GM12892 (cell line): Measurements from ENCODE around the gene PTPA.
A peak's percentile ranks its signal among the peaks of the same experiment; 100 is the strongest.
"Not testable (repeated sequence)": the region's sequence is repeated elsewhere in the genome, so short reads cannot be mapped to it uniquely, and the experiment has no call there.

ENCODE experiments used
- DNase-seq: peaks from one replicate; pipeline ENCODE4 v3.0.0; 2011; ENCODE audit not compliant: insufficient read length
- FAIRE-seq: peaks from 2 replicates; lab custom pipeline; 2011; peaks lifted over from hg19 to GRCh38; lab: Jason Lieb, UNC
- POLR2A ChIP-seq: IDR thresholded peaks from 2 replicates; pipeline ENCODE4 v1.6.1; 2011; ENCODE audit warnings: low read depth, low read length, control low read depth
- POLR2AphosphoS5 ChIP-seq: IDR thresholded peaks from 2 replicates; pipeline ENCODE4 v1.6.1; 2011; ENCODE audit warnings: low read depth, low read length, control low read depth
- TAF1 ChIP-seq: IDR thresholded peaks from 2 replicates; pipeline ENCODE4 v1.6.1; 2011; ENCODE audit warnings: low read depth, mild to moderate bottlenecking, control low read depth, low read length, borderline replicate concordance

Gene PTPA

DNA sequence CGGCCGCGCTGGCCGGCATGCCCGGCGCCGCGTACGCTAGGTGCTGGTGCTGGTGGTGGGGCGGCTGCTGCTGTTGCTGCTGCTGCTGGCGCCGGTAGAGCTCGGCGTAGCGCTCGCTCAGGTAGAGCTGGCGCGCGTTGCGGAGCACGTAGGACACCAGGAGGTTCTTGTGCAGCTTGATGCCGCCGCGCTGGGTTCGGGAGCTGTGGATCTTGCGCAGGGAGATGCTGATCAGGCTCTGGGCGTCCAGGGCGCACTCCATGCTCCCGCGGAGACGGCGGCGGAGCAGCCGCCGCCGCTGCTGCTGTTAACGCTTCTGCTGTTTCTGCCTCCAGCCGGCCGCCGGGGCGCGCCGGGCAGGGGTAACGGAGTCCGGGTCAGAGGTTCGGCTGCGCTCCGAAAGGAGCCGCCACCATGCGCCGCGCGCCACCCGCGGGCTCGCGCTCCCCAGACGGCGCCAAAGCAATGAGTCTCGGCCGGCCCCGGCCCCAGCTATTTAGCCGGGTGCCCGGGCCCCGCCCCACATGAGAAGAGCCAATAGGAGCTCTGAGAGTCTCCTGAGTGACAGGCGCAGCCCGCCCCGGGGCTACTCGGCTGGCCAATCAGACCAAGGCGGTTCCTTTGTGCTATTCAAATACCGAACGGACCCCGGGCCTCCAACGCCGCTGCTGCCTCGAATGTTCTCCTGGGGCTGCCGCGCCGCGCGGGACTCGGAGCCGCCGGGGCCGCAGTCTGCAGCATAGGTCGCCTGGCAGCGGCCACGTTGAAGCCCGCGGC is 66.8 kb downstream of the PTPA start, which contains the start of gene IER5L:
TSS of gene IER5L (minus strand) at position 471 of the 777 bp plus-strand sequence. CDS start at position 262, 209 bp downstream.
- DNase-seq, result peak; percentile 99
- peak; percentile 60 for FAIRE-seq
- TF ChIP-seq TAF1 (peak; percentile 78), POLR2AphosphoS5 (peak; percentile 65; the same call in 1 of the 2 replicates), POLR2A (peak; percentile 81; the same call in 1 of the 2 replicates)

DNA sequence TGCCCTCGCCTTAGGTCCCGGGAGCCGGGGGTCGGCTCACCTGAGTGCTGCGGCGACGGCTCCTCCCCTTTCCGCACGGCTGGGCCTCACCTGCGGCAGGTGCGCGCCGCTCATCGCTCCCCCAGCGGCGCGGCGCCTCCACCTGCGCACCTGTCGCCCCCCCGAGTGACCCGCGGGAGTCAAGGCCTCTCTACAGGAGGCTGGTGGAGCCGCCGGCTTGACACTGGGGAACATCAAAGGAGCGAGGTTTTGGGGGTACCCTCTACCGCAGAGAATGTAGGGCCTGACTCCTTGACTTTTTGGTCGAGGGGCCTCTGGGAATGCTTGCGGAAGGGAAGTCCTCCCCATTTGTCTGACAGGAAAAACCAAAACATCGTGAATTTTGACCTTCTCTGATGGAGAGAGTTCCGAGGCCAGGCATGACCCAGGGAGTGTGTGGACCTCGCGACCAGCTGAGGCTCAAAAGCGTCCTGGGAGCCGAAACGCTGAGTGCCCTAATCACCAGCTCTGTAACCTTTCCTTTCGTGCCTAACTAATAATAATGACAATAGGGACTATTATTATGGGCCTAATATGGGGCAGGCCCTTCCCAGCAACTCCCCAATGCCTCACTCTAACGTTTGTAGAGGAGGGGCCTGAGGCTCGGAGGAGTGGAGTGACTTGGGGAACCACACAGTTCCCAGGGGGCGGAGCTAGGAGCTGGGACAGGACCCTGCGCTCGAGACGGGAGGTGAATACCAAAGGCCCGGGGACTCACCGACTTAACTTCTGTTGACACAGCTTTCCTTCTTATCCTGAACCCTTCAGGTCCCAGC is 67.6 kb downstream of the PTPA start:
- FAIRE-seq, result no peak
- TF ChIP-seq POLR2AphosphoS5 (no peak), TAF1 (no peak), POLR2A (no peak)
- no peak for DNase-seq

GRCh38 chr9:129181246-129181645 is 70.0 kb downstream of the PTPA start:
- no peak for FAIRE-seq
- DNase-seq, result no peak
- TF ChIP-seq TAF1 (no peak), POLR2AphosphoS5 (no peak), POLR2A (no peak)

GRCh38 chr9:129182122-129182521 is 70.9 kb downstream of the PTPA start:
- DNase-seq (no peak), FAIRE-seq (no peak)
- TF ChIP-seq TAF1, result no peak

DNA sequence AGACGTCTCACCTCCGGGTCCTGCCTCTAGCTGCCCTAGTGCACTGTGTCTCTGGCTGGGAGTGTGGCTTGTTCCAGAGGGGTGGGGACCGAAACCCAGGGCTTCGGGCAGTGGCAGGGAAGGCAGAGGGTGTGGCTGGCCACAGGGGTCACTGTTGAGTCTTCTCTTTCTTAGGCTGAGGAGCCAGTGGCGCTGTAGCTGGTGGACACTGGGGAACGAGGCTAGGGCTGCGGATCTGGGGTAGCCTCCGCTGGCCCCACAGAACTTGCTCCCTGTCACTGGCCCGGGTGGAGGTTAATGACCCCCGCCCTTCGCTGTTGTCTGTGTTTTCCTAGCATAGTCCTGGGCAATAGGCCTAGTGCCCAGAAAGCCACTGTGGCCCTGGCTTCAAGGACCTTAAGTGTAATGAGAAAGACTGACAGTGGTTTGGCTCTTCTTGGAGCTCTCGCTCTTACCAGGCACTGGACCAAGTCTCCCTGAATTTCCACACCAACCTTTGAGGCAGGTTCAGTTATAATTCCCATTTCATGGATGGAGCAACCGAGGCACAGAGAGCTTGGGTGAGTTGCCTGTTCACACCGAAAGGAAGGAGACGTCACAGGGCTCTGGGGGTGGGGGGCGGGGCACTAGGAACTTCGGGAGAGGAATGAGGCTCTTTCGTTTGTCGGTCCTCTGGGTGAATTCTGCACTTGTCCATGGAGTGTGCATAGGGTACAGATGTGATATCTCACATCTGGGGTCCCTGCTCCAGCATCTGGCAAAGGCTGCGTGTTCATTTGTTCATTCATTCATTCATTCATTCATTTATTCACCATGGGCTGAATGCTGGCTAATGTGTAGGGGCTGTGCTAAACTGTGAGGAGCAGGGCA is 71.6 kb downstream of the PTPA start:
- TF ChIP-seq POLR2AphosphoS5 (no peak), TAF1 (no peak), POLR2A (no peak)
- no peak for FAIRE-seq
- no peak for DNase-seq

- TF ChIP-seq POLR2A (no peak), TAF1 (no peak), POLR2AphosphoS5 (no peak)
- FAIRE-seq (no peak), DNase-seq (no peak)
Measured at GRCh38 chr9:129183495-129184218, 72.4 kb downstream of the PTPA start.

DNA sequence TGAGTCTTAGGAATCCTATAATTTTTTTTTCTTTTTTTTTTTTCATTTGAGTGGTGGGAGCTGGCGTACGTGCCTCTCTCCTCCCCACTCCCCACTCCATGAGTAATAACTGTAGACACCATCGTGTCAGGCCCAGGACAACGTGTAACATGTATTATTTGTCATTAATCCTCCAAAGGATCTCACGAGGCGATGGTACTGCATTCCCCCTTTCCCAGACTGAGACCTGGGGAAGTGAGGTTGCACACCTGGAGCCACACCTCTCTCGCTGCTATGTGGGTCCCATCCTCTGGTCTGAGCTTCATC is 73.0 kb downstream of the PTPA start:
- no peak for TF ChIP-seq TAF1
- TF ChIP-seq POLR2AphosphoS5, result no peak
- TF ChIP-seq POLR2A, result no peak
- DNase-seq (no peak), FAIRE-seq (no peak)

GRCh38 chr9:129184596-129185122 is 73.4 kb downstream of the PTPA start:
- no peak for TF ChIP-seq POLR2A
- no peak for TF ChIP-seq POLR2AphosphoS5
- no peak for TF ChIP-seq TAF1
- FAIRE-seq (no peak), DNase-seq (no peak)

- TF ChIP-seq POLR2AphosphoS5 (no peak), TAF1 (no peak), POLR2A (no peak)
- peak; percentile 85 for FAIRE-seq
- DNase-seq, result no peak
Measured at GRCh38 chr9:129185402-129185801, 74.2 kb downstream of the PTPA start.

DNA sequence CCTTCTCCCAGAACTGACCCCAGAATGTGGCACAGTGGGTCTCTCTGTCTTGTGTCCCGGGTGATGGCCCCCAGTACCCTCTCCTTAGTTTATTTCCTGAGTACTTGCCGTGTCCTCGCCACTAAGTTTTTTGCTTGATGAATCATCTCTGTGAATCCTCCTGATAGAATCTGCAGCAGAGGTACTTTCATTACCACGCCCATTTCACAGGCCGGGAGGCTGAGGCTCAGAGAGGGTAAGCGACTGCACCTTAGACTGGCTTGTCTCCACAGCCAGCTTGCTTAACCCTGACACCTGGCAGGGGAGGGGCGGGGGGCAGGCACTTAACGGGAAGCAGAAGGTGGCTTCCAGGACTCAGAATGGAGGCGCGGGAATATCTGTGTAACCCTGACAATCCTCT is 74.8 kb downstream of the PTPA start:
- DNase-seq (no peak), FAIRE-seq (no peak)
- no peak for TF ChIP-seq TAF1
- no peak for TF ChIP-seq POLR2AphosphoS5
- TF ChIP-seq POLR2A, result no peak

- no peak for TF ChIP-seq TAF1
- no peak for TF ChIP-seq POLR2A
- no peak for TF ChIP-seq POLR2AphosphoS5
- DNase-seq, result no peak
- no peak for FAIRE-seq
Measured at GRCh38 chr9:129187042-129187441, 75.8 kb downstream of the PTPA start.

DNA sequence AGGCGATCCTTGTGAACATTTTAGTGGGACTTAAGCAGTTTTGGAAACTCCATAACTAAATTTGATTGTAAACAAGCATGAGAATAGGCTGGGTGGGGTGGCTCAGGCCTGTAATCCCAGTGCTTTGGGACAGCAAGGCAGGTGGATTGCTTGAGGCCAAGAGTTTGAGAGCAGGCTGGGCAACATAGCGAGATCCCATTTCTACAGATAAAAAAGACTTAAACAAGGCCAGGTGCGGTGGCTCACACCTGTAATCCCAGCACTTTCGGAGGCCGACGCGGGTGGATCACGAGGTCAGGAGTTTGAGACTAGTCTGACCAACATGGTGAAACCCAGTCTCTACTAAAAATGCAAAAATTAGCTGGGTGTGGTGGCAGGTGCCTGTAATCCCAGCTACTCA is 78.8 kb downstream of the PTPA start:
- not testable (repeated sequence) for FAIRE-seq

More for the DNA sequence above, 78.8 kb downstream of the PTPA start:
- DNase-seq, result not testable (repeated sequence)
